Measurements from ENCODE around the gene SHC1.

Gene SHC1

GRCh38 chr1:155009221-155009711 is 38.7 kb upstream of the SHC1 start:
- in situ Hi-C loops (cut with MboI; ENCODE audit: low sequenced_read_pairs) = no loop called here

DNA sequence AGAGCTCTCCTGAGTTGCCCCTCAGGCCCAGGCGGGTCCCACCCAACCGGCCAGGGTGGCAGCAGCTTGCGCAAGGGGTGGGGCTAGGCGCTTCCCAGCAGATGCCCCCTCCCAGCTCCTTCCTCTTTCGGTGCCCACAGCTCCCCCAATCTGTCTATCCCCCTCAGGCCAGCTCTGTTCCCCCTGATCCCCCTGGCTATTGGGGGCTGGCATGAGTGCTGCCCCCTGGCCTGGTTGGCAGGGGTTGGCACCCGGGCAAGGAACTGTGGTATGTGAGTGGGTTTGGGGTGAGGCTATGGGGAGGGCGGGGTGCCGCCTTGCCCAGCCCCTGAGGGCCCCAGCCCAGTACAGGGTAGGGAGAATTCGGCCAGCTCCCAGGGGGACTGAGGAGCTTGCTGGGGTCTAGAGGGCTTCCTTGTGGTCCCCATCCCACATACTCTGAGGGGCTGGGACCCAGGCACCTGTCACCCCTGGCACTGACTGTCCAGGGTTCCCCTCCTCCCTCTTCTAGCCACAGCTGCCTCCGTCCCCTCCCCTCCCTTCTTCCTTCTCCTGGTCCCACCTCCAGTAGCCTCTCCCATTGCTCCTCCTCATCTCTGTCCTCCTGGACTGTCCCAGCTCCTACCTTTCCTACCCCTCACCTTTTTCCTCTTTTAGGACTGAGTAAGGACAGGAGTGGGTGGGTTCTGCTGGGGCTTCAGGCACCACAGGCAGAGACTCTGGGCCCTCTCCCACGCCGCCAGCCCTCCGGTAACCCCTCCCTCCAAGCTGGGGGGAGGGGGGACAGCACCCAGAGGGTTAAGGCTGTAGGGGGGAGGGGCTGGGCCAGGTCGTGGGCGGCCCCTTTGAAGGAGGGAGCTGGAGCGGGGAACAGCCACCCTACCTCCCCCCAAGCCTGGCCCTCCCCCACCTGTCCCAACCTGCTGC is 37.7 kb upstream of the SHC1 start:
- in situ Hi-C loops (cut with MboI; ENCODE audit: low sequenced_read_pairs) = no loop called here

- in situ Hi-C loops (cut with MboI; ENCODE audit: low sequenced_read_pairs) = no loop called here
Observed at GRCh38 chr1:155007251-155007828, 36.8 kb upstream of the SHC1 start.

- in situ Hi-C loops (cut with MboI; ENCODE audit: low sequenced_read_pairs) = no loop called here
Observed at GRCh38 chr1:155006601-155007101, 36.1 kb upstream of the SHC1 start.

- in situ Hi-C loops (cut with MboI; ENCODE audit: low sequenced_read_pairs) = no loop called here
Observed at GRCh38 chr1:155005076-155006011, 34.8 kb upstream of the SHC1 start.

- in situ Hi-C loops (cut with MboI; ENCODE audit: low sequenced_read_pairs) = no loop called here
Observed at GRCh38 chr1:155004352-155005075, 34.0 kb upstream of the SHC1 start.

DNA sequence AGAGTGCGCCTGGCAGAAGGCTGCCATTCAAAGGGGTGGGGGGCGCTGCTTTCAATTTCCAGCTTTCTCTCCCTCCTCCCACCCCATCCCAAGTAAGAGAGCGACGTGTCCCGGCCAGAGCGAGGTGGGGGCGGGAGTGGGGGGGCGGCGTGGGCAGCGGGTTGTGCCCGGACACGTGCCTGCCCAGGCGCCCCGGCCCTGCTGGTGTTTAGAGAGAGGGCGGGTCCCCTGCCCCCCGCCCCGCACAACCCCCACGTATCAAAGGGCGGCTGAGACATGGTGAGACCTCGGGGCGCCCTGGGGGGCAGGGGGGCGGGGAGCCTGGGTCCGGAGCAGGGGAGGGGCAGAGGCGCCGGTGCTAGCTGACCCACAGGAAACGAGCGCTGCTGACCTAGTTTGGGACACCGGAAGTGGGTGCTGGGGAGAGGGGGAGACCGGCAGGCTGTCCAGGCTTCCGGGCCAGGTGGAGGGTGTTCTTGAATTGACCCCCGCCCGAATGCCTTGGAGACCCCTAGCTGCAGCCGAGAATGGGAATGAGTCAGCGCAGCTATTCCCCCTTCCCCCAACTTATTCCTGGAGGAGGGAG is 33.3 kb upstream of the SHC1 start:
- in situ Hi-C loops (cut with MboI; ENCODE audit: low sequenced_read_pairs) = no loop called here

GRCh38 chr1:155003227-155003765 is 32.7 kb upstream of the SHC1 start:
- in situ Hi-C loops (cut with MboI; ENCODE audit: low sequenced_read_pairs) = no loop called here

DNA sequence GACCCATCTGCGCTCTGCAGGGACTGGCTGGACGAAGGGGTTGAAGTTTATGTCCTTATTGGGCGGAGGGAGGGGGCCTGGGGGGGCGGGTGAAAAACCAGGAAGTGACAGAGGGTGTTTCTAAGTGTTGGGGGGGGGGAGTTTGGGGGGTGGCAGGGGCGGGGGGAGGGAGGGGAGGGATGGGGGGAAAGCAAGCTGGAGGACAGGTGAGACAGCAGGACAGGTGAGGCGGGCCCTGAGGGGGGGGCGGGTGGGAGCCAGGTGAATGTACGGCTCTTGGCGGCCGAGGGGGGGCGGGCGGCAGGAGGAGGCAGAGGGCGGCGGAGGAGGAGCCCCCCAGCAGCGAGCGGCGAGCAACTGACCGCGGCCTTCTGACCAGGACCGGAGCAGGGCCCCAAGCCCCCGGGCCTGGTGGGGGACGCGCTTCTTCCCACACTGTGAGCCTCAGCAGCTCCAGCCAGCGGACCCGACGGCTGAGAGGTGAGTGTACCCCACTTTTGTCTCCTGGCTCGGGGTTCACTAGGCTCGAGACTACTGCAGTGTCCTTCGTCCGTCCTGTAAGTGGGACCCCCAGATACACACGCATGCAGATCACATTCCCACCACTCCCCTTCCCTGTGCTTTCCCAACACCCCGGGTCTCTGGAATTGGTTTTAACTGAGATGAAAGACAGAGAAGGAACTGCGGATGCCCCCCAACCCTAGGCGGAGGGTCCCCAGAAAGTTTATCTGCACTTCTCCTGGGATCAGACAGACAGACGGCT is 32.1 kb upstream of the SHC1 start, which contains the start of gene ZBTB7B:
ZBTB7B (plus strand) TSS at position 339 of the 763 bp plus-strand sequence. CDS start 11,859 bp downstream, outside the sequence.
- in situ Hi-C loops (cut with MboI; ENCODE audit: low sequenced_read_pairs) = no loop called here

- in situ Hi-C loops (cut with MboI; ENCODE audit: low sequenced_read_pairs) = no loop called here
Observed at GRCh38 chr1:155001675-155002463, 31.3 kb upstream of the SHC1 start.

GRCh38 chr1:155001425-155001674 is 30.8 kb upstream of the SHC1 start:
- in situ Hi-C loops (cut with MboI; ENCODE audit: low sequenced_read_pairs) = no loop called here

GRCh38 chr1:155000726-155001424 is 30.3 kb upstream of the SHC1 start:
- in situ Hi-C loops (cut with MboI; ENCODE audit: low sequenced_read_pairs) = no loop called here

- in situ Hi-C loops (cut with MboI; ENCODE audit: low sequenced_read_pairs) = no loop called here
Observed at GRCh38 chr1:155000411-155000725, 29.8 kb upstream of the SHC1 start.

DNA sequence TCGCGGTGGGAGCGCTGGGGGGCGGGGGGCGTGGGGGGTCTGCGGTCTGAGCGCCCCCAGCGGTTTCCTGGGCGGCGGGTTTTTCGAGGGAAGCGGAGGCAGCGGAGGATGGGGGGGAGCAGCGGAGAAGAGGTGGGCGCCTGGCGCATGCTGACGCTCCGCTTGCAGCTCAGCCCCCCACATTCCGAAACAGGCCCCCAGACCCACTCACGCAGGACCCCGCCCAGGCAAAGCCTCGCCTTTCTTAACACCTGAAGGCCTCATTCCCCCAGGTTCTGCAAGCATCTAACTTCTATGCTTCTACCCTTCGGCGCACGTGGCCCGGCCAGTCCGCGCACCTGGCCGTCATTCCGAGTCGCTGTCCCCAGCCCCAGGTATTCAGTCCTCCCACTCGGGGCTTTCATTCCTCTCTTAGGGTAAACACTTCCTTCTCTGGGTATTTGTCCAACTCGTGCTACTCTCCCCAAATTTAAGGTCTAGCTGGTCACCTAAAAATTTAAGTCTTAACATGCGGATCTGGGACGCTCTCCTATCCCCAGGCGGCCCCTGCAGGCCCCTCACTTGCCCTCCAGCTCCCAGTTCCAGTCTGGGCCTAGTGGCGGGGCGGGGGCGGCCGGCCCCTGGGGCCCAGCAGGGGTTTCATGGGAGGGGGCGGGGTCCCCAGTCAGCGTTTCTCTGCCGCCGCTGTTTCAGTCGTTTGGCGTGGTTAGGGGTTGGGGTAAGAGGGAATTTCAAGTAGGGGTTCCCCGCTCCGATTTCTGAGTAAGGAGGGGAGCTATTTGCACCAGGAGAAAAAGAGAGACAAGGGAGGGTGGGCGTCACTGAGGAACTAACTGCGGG is 29.2 kb upstream of the SHC1 start:
- in situ Hi-C loops (cut with MboI; ENCODE audit: low sequenced_read_pairs) = no loop called here

DNA sequence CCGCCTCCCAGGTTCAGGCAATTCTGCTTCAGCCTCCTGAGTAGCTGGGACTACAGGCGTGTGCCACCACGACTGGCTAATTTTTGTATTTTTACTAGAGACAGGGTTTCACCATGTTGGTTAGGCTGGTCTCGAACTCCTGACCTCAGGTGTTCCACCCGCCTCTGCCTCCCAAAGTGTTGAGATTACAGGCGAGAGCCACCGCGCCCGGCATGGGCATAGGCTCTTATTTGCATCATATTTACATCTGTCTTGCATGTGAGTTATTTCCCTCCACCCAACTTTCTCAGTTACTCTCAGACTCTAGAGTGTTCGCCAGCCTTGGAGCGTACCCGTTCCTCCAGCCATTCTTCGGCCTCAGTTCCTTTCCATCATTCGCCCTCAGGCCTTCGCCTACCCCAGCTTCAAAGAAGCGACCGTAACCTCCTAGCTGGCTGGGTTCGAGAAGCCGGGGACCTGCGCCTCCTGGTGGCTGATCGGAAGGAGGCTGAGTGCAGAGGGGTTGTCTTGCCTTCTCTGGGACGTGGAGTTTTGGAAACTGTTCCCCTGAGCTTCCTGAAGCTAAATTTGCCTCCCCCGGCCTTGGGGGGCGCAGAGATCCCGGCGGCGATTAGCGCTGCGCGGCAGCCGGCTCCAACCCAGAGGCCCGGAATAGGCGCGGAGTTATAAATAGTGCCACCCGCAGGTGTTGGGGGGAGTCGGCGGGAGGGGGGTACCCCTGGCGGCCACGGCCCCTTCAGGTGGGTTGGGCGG is 28.4 kb upstream of the SHC1 start:
- in situ Hi-C loops (cut with MboI; ENCODE audit: low sequenced_read_pairs) = no loop called here

DNA sequence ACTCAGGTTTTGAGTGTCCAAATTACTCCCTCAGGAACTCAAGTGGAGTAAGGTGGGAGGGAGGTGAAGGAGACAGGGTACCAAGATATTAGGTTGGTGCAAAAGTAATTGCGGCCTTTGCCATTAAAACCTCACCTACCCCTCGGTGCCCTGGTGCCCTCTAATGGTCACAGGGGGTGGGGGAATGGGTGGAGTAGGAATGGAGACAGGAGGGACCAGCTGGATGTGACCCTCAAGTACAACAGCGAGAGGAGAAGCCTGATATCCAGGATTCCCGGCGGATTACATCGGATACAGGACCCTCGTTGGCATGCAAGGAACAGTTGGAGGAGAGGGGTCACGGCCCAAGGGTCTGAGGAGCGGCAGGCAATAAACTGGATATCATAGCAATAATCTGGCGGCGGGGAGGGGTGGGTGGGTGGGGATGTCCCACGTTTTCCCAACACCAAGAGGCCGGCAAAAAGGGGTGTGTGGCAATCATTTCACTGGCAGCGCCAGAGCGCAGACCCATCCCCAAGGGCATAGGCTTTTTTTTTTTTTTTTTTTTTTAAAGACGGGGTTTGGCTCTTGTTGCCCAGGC is 27.7 kb upstream of the SHC1 start:
- in situ Hi-C loops (cut with MboI; ENCODE audit: low sequenced_read_pairs) = no loop called here
